K562 (cell line): ENCODE data around the gene B4GALT5. TPM values are rescaled to one million over a fixed set of nuclear protein-coding genes. Genes with fewer than 3 reads are reported as not detected.

Experiments used
- ATAC-seq: fragments of 200-7000 bp; cut with Tn5 transposase; 3 replicates; pipeline ENCODE4 v1.9.1; 2020; ENCODE audit warnings: moderate library complexity
- BruUV-seq: library from RNA; stranded (reverse); fragments of 400-500 nt; replicated peaks from 2 replicates; lab custom pipeline; 2021; lab: Mats Ljungman, UMichigan
- CTCF ChIA-PET: fragments of 300-600 bp; formaldehyde crosslinking; extraction: SDS; loops from one replicate; lab custom pipeline; 2021; ENCODE audit warnings: low intra/inter-chr PET ratio; lab: Yijun Ruan, JAX
- POLR2A ChIA-PET: fragments of 300-600, 350-650 bp; sonication (Branson Sonifier 250); formaldehyde crosslinking; extraction: SDS; loops from one replicate; lab custom pipeline; 2021; ENCODE audit warnings: antibody characterized with exemption, inconsistent platforms; lab: Yijun Ruan, JAX
- DNase-seq, 4 experiments: peaks; one replicate each; pipeline versions ENCODE4 v3.0.0 to v3.0.0-alpha.2; 2011 to 2018; ENCODE audit warnings: low spot score in 3 of 4, mixed read lengths in 3 of 4; ENCODE audit errors: extremely low read depth in 1 of 4
- FAIRE-seq: peaks from 2 replicates; lab custom pipeline; 2011; peaks lifted over from hg19 to GRCh38; lab: Jason Lieb, UNC
- H2AFZ ChIP-seq: 2 replicates; pipeline ENCODE4 v1.6.0; 2011; ENCODE audit warnings: low read depth, low read length, control low read depth, inconsistent platforms
- H3K27ac ChIP-seq: fragments of 200-600 bp; 3 replicates; pipeline ENCODE4 v1.8.0; 2011; ENCODE audit warnings: low read depth, mild to moderate bottlenecking, control low read depth, inconsistent platforms, low read length, moderate library complexity, mixed read lengths; ENCODE audit errors: extremely low read depth
- H3K27me3 ChIP-seq, 2 experiments: fragments of 300-600 bp in 1 of 2; 2 replicates in 1 of 2; 3 replicates in 1 of 2; pipeline versions ENCODE4 v1.6.0 to v1.8.0; 2011; ENCODE audit warnings: inconsistent platforms in 2 of 2, low read length in 2 of 2, mild to moderate bottlenecking in 1 of 2, mixed read lengths in 1 of 2, moderate library complexity in 1 of 2; ENCODE audit not compliant: control insufficient read depth in 2 of 2, insufficient read depth in 2 of 2
- H3K36me3 ChIP-seq: fragments of 300-600 bp; 3 replicates; pipeline ENCODE4 v1.8.0; 2011; ENCODE audit warnings: mild to moderate bottlenecking, low read length, inconsistent platforms; ENCODE audit not compliant: control insufficient read depth, insufficient read depth
- H3K4me1 ChIP-seq, 2 experiments: fragments of 200-600 bp in 1 of 2; replicated peaks in 1 of 2; 2 replicates in 1 of 2; 3 replicates in 1 of 2; pipeline versions ENCODE4 v1.5.1 to v1.8.0; 2011; ENCODE audit warnings: inconsistent platforms in 2 of 2, low read length in 2 of 2, mild to moderate bottlenecking in 1 of 2, mixed read lengths in 1 of 2, moderate library complexity in 1 of 2; ENCODE audit not compliant: control insufficient read depth in 2 of 2, insufficient read depth in 2 of 2
- H3K4me2 ChIP-seq: 2 replicates; pipeline ENCODE4 v1.6.1; 2011; ENCODE audit warnings: low read length, control low read depth, inconsistent platforms, mixed read lengths; ENCODE audit not compliant: insufficient read depth
- H3K4me3 ChIP-seq: fragments of 200-600 bp; sonication (generic), shearing (Covaris generic); 2 replicates; pipeline ENCODE4 v1.5.1; 2016; ENCODE audit warnings: control low read depth, inconsistent platforms
- H3K79me2 ChIP-seq: fragments of 200-600 bp; 3 replicates; pipeline ENCODE4 v1.8.0; 2011; ENCODE audit warnings: low read length, inconsistent platforms; ENCODE audit not compliant: control insufficient read depth, insufficient read depth
- H3K9ac ChIP-seq, 2 experiments: 2 replicates each; pipeline versions ENCODE4 v1.6.0 to v1.6.1; 2011; ENCODE audit warnings: low read depth in 2 of 2, low read length in 2 of 2, control low read depth in 1 of 2, inconsistent platforms in 1 of 2, mild to moderate bottlenecking in 1 of 2, mixed read lengths in 1 of 2; ENCODE audit not compliant: insufficient read depth in 1 of 2
- H3K9me1 ChIP-seq: one replicate; pipeline ENCODE4 v1.6.0; 2011; ENCODE audit warnings: inconsistent platforms, mild to moderate bottlenecking, low read length, moderate library complexity; ENCODE audit not compliant: control insufficient read depth, insufficient read depth
- H3K9me3 ChIP-seq: replicated peaks from 2 replicates; pipeline ENCODE4 v1.5.1; 2011; ENCODE audit warnings: low read depth, low read length, inconsistent platforms; ENCODE audit not compliant: control insufficient read depth, insufficient read depth
- H4K20me1 ChIP-seq: replicated peaks from 2 replicates; pipeline ENCODE4 v1.6.1; 2011; ENCODE audit warnings: low read length, inconsistent platforms, mixed read lengths; ENCODE audit not compliant: control insufficient read depth, insufficient read depth
- FOXJ2 ChIP-seq: fragments of 200-800 bp; sonication (Bioruptor generic); IDR thresholded peaks from 2 replicates; pipeline ENCODE4 v1.6.1; 2016; ENCODE audit warnings: missing genetic modification characterization, missing compliant biosample characterization
- KLF13 ChIP-seq: fragments of 450-650 bp; IDR thresholded peaks from 2 replicates; pipeline ENCODE4 v1.6.1; 2016; ENCODE audit warnings: missing genetic modification characterization, low read depth, mild to moderate bottlenecking, missing compliant biosample characterization, moderate library complexity, borderline replicate concordance
- ZNF668 ChIP-seq: fragments of 250-450 bp; sonication (Bioruptor Pico); IDR thresholded peaks from 2 replicates; pipeline ENCODE4 v1.8.0; 2022; ENCODE audit warnings: mild to moderate bottlenecking, inconsistent platforms
- WGBS: fragments of 100-300 bp; shearing (Covaris generic); methylation state at CpG from one replicate; pipeline ENCODE4 v1.1.6; 2016; ENCODE audit warnings: low coverage, mixed read lengths; ENCODE audit not compliant: insufficient coverage; ENCODE audit errors: missing lambda C conversion rate; 5-methylcytosine and 5-hydroxymethylcytosine counted together
- in situ Hi-C: fragments of 300-500 bp; cut with MboI; formaldehyde crosslinking; loops from 4 replicates; pipeline ENCODE4 v1.15.0; 2018; ENCODE audit warnings: inconsistent platforms, mixed read lengths
- intact Hi-C: fragments of 100-400 bp; cut with micrococcal nuclease; formaldehyde crosslinking; loops from 2 replicates; pipeline ENCODE4 v1.14.2; 2022
- polyA plus RNA-seq, 8 experiments: library from polyadenylated mRNA; depleted of rRNA in 4 of 8; stranded (reverse) in 5 of 8; unstranded in 3 of 8; fragments of >200 nt; fragmentation: Nextera tagmentation in 2 of 8; fragmentation: Illumina TruSeq in 1 of 8; extraction: Ambion mirVana in 2 of 8; extraction: Trizol in 1 of 8; gene quantifications; 2 replicates each; pipeline versions ENCODE4 v1.2.1 to v1.2.3, GENCODE V29; 2011 to 2014; ENCODE audit warnings: inconsistent platforms in 1 of 8, missing spikeins in 1 of 8
- total RNA-seq, 7 experiments: library from RNA; depleted of rRNA in 6 of 7; stranded (reverse); fragments of >200 nt in 6 of 7; fragmentation: Illumina TruSeq in 2 of 7; extraction: Trizol in 2 of 7; gene quantifications; 2 replicates each; pipeline versions ENCODE4 v1.2.1 to v1.2.3, GENCODE V29; 2011 to 2021; ENCODE audit warnings: low replicate concordance in 1 of 7
- TF ChIP-seq, protein P1 (sequence below), 3 experiments: fragments of 200-800 bp in 1 of 3; fragments of 250-450 bp in 1 of 3; fragments of 450-650 bp in 1 of 3; sonication (Bioruptor Pico) in 1 of 3; sonication (Bioruptor generic) in 1 of 3; formaldehyde crosslinking in 1 of 3; IDR thresholded peaks; 2 replicates each; pipeline versions ENCODE4 v1.6.1 to v1.8.0; 2016 to 2022; ENCODE audit warnings: mild to moderate bottlenecking in 2 of 3, missing genetic modification characterization in 2 of 3, missing compliant biosample characterization in 1 of 3, moderate library complexity in 1 of 3

B4GALT5 gene
- total and polyA plus RNA-seq, 9 of the 15 experiments (the other 6 are each of a cell fraction or from before 2014, with no cell fraction given), result 8.5 to 32.6 (median 23.4) TPM

DNA sequence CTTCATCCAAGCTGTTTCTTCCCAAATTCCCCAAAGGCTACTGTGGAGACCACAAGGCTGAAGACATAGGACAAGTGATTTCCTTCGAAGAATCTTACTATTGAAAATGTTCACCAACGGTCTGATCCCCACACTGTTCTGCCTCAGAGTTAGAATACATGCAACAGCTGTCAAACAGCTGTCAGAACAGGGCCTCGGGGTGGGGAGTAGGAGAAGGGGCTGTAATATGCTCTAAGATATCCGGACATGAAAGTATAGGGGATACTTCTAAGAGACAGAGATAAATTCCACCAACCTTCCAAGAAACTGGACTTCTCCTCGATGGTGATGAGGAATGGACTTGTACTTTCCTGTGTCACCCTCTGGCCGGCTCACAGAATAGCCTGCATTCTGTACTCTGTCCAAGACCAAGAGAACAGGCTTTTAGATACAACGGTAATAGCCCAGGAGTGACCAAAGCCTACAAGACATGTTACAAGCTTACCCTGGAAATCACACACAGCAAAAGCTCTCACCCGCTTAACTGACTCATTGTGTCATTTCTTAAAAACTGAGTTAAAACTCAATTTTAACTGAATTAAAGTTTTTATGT is 76.5 kb downstream of the B4GALT5 start:
- H3K4me2 ChIP-seq, result no peak overlapping the region
- no peaks in the 10 kb centered on the region for H3K9me3 ChIP-seq
- DNase-seq (no peak), FAIRE-seq (no peak), ATAC-seq (no peak)
- no peaks in the 10 kb centered on the region for H3K4me1 ChIP-seq
- peaks cover 6% of the 10 kb centered on the region; the same call in 1 of the 2 replicates for H4K20me1 ChIP-seq
- no peaks in the 10 kb centered on the region for H3K79me2 ChIP-seq
- CTCF ChIA-PET, result no interaction called here
- intact Hi-C loops, result no loop called here
- no peaks in the 10 kb centered on the region for H3K27me3 ChIP-seq
- in situ Hi-C loops, result no loop called here
- H3K36me3 ChIP-seq, result peaks cover 89% of the 10 kb centered on the region
- no peak overlapping the region for H3K4me3 ChIP-seq
- POLR2A ChIA-PET, result interaction anchor here (0.8 kb wide), 1 partner anchor 31 kb away, joined by 4 read pairs; no protein-coding TSS in a partner anchor
- TF ChIP-seq, protein P1, sequence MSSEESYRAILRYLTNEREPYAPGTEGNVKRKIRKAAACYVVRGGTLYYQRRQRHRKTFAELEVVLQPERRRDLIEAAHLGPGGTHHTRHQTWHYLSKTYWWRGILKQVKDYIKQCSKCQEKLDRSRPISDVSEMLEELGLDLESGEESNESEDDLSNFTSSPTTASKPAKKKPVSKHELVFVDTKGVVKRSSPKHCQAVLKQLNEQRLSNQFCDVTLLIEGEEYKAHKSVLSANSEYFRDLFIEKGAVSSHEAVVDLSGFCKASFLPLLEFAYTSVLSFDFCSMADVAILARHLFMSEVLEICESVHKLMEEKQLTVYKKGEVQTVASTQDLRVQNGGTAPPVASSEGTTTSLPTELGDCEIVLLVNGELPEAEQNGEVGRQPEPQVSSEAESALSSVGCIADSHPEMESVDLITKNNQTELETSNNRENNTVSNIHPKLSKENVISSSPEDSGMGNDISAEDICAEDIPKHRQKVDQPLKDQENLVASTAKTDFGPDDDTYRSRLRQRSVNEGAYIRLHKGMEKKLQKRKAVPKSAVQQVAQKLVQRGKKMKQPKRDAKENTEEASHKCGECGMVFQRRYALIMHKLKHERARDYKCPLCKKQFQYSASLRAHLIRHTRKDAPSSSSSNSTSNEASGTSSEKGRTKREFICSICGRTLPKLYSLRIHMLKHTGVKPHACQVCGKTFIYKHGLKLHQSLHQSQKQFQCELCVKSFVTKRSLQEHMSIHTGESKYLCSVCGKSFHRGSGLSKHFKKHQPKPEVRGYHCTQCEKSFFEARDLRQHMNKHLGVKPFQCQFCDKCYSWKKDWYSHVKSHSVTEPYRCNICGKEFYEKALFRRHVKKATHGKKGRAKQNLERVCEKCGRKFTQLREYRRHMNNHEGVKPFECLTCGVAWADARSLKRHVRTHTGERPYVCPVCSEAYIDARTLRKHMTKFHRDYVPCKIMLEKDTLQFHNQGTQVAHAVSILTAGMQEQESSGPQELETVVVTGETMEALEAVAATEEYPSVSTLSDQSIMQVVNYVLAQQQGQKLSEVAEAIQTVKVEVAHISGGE (CRISPR knock-in tag; IDR thresholded peaks at IDR 0.05), result no peak
- TF ChIP-seq KLF13 (tag) (no peak), FOXJ2 (tag) (no peak), ZNF668 (no peak)
- no peak overlapping the region for H3K9ac ChIP-seq
- H3K27ac ChIP-seq, result no peak overlapping the region
- 85% methylated on average over 8 of the region's 8 CpGs for WGBS
- no peaks in the 10 kb centered on the region for H3K9me1 ChIP-seq
- no TSS peak for BruUV-seq
- H2AFZ ChIP-seq, result no peak overlapping the region
